ENCODE data around the gene LRRC4C.

- no peak for TF ChIP-seq CTCF (IDR thresholded peaks at IDR 0.05)
- no peak for TF ChIP-seq EP300 (IDR thresholded peaks at IDR 0.05)
These were observed 39.6 kb downstream of the LRRC4C start for GRCh38 chr11:41419901-41420300.

All from gastroesophageal sphincter (tissue), 3 donors.